Measurements from ENCODE around the gene BLCAP.
A peak's percentile ranks its signal among the peaks of the same experiment; 100 is the strongest.
"Not testable (repeated sequence)": the region's sequence is repeated elsewhere in the genome, so short reads cannot be mapped to it uniquely, and the experiment has no call there.

The BLCAP gene

DNA sequence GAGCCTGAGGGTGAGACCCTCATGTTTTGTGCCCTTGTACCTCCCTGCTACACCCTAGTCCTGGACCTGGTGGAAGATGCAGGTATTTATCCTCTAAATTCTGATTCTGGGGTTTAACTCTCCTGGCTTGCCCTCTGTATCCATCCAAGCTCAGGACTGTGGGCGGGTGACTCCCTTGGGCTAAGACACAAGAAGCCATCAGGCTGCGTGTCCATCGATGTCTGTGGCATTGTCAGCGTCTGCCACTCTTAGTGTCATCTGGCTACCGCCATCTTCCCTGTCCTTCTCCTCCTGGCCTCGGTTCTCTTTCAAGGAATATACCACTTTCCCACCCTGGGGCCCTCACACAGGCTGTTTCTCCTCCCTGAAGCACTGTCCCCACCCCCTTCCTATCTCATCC lies 28.9 kb upstream of the BLCAP start:
- DNase-seq = no peak

DNA sequence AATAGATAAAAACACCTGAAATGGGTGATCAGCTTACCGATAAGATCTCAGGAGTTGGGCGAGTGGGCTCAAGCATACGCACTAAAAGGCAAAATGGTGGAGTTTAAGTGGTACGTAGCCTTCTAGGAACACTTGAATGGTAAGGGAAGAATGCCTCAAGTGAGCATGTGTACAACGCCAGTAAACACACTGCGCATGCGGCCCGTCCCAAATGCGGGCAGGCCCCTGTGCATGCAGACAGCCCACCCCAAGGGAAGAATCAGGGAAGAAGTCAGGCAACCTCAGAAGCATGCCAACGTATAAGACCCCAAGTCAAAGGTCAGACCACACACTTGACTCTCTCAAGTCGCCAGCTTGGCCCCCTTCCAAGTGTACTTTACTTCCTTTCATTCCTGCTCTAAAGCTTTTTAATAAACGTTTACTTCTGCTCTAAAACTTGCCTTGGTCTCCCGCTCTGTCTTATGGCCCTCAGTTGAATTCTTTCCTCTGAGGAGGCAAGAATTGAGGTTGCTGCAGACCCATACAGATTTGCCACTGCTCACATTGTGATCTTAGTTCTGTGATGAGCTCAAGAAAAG lies 27.1 kb upstream of the BLCAP start:
- DNase-seq = not testable (repeated sequence)

DNA sequence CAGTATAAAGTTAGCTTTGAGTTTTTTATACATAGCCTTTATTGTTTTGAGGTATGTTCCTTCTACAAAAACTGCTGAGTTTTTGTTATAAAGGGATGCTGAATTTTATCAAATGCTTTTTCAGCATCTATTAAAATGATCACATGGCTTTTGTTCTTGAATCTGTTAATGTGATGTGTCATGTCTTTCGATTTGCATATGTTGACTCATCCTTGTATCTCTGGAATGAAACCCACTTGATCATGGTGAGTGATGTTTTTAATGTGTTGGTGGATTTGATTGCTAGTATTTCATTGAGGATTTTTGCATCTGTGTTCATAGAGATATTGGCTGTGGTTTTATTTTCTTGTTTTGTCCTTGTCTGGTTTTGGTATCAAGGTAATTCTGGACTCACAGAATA lies 24.7 kb upstream of the BLCAP start:
- DNase-seq = no peak

DNA sequence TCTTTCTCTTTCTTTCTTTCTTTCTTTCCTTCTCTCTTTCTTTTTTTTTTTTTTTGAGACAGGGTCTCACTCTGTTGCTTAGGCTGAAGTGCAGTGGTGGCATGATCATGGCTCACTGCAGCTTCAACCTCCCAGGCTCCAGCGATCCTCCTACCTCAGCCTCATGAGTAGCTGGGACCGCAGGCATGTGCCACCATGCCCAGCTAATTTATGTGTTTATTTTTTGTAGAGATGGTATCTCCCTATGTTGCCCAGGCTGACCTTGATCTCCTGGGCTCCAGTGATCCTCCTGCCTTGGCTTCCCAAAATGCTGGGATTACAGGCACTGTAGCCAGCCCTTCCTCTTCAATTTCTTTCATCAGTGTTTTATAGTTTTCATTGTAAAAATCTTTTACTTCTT lies 24.0 kb upstream of the BLCAP start:
- not testable (repeated sequence) for DNase-seq

DNA sequence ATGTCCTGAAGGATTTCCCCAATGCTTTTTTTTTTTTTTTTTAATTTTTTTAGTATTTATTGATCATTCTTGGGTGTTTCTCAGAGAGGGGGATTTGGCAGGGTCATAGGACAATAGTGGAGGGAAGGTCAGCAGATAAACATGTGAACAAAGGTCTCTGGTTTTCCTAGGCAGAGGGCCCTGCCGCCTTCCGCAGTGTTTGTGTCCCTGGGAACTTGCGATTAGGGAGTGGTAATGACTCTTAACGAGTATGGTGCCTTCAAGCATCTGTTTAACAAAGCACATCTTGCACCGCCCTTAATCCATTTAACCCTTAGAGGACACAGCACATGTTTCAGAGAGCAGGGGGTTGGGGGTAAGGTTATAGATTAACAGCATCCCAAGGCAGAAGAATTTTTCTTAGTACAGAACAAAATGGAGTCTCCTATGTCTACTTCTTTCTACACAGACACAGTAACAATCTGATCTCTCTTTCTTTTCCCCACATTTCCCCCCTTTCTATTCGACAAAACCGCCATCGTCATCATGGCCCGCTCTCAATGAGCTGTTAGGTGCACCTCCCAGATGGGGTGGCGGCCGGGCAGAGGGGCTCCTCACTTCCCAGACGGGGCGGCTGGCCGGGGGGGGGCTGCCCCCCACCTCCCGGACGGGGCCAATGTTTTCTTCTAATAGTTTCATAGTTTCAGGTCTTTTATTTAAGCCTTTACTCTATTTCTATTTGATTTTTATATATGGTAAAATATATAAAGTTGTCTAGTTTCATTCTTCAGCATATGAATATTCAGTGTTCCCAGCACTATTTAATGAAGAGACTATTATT lies 22.6 kb upstream of the BLCAP start:
- not testable (repeated sequence) for DNase-seq

DNA sequence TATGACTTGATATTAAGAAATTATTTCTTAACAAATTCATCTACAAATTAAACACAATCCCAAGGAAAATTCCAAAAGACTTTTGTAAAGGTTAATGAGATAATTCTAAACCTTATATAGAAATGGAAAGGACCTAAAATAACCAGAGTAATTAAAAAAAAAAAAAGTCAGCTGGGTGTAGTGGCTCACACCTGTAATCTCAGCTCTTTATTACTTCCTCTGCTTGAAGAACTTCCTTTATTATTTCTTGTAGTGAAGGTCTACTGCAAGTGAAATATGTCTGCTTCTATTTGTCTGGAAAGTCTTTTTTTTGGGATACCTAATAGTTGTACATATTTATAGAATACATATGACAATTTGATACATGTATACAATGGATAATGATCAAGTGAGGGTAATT lies 20.2 kb upstream of the BLCAP start:
- DNase-seq = no peak

DNA sequence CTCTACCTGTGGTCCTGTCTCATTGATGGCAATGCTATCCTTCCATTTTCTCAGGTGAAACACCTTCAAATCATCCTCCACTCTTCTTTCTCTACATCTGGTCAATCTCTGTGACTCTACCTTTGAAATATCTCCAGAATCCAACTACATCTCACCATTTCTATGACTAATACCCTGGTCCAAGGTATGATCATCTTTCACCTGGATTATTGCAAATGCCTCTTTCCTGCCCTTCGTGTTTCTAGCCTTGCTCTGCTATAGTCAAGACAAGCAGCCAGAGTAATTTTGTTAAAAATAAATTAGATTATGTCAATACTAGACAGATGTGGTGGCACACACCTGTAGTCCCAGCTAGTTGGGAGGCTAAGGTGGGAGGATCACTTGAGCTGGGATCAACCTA lies 17.8 kb upstream of the BLCAP start:
- no peak for DNase-seq

DNA sequence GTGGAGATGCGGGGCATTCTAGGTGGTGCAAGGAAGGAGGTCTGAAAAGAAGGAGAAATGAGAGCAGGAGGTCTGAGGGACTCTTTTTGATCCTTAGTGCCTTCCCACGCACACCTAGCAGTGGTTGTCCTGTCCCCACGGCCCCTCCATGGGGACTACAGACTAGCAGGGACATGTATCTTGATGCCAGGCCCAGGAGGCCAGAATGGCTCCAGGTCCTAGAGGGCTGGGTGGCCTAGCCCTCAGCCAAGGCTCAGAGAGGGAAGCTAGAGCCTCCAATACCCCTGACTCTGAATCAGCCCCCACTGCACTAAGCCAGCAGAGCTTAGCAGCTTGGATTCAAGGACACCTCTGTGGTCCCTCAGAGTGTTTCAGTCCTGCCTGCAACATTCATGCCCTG lies 16.7 kb upstream of the BLCAP start:
- no peak for DNase-seq

DNA sequence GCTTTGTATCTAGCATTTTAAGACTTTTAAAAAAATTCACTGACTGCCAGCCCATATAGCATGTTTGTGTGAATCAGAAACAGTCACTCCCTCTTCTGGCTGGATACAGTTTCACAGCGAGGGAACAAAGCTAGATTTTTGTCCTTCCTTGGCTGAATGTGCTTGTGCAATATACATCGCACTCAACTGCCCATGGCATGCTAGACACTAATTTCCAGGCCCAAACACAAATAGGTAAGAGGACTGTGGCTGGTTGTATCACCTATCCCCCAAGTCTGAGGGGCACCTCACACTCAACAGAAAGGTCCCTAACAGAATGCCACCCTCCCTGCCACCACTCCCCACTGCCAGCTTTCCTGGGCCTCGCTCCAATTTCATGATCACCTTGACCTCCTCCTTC lies 16.2 kb upstream of the BLCAP start:
- DNase-seq = no peak

DNA sequence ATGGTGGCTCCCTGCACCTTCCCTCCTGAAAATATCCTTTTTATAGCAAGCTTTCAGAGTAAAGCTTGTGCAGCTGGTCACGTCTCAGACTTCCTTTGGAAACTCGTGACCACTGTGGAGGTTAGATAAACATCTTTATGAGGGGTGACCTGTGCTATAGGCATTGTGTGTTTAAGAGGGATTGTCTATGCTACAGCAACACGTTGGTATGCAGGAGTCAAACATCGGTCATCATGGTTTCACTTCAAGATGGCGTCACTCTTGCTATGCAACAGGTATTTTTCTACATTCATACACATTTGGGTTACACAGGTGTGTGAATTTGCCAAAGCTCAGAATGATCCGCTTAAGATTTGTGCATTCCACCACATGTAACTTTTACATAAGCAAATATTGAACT lies 14.6 kb upstream of the BLCAP start:
- no peak for DNase-seq

DNA sequence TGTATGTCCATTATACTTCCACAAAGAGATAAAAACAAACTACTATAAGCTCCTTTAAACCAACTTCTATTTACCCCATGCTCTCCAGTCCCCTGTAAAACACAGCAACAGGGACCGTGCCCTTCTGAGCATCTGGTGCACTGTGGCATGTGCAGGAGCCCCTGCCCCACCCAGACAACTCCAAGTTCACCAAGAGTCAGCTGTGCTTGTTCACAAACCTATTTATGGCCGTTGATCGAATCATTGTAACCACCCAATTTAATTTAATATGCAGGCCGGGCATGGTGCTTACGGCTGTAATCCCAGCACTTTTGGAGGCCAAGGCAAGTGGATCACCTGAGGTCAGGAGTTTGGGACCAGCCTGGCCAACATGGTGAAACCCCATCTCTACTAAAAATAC lies 13.7 kb upstream of the BLCAP start:
- no peak for DNase-seq

DNA sequence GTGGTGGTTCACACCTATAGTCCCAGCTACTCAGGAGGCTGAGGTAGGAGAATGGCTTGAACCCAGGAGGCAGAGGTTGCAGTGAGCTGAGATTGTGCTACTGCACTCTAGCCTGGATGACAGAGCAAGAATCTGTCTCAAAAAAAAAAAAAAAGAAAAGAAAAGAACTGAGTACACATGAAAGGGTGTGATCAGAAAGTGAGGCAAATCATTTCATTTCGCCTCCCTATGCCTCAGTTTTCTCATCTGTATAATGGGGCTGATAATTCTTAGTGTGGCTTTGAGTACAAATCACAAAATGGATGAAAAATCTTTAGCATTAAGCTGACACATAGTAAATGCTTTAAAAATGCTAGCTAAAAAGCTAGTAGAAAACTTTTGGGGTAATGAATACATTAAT lies 13.2 kb upstream of the BLCAP start:
- not testable (repeated sequence) for DNase-seq

DNA sequence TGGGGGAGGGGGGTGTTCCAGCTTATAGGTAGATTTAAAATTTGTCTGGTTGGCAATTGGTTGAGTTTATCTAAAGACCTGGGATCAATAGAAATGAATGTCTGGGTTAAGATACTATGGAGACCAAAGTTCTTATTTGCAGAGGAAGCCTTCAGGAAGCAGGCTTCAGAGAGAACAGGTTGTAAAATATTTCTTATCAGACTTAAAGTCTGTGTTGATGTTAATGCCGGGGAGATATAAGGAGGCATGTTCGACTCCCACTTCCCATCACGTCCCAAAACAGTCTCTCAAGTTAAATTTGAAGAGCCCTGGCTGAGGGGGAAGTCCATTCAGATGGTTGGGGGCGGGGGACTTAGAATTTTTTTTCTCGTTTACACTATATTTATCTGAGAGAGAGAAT lies 12.3 kb upstream of the BLCAP start:
- DNase-seq = no peak

DNA sequence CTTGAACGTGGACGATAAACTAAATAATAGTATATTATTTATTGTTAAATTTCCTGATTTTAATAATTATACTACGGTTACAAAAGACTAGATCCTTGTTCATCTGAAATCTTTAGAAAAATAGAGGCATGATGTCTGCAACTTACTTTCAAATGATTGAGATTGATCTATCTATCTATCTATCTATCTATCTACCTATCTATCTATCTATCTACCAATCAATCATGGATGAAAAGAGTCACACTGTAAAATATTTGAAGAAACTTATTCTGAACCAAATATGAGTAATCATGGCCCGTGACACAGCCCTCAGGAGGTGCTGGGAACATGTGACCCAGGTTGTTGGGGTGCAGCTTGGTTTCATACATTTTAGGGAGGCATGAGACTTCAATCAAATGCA lies 11.7 kb upstream of the BLCAP start:
- DNase-seq = no peak

DNA sequence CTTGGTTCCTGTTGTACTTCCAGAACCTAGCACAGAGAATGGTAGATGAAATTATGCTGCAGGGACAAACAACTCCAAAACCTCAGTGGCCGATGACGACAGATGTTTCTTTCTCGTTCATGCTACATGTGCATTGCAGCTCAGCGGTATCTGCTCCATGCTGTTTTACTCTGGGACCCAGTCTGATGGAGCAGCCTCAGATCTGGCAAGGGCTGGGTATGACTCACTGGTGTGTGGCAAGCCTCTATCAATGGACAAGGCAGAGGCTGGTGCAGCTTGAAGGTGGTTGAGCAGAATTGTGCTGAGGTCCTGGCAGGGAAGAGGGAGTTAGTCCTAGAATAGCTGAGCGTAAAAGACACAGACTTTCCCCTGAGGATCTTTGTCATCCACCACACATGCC lies 10.3 kb upstream of the BLCAP start:
- no peak for DNase-seq

DNA sequence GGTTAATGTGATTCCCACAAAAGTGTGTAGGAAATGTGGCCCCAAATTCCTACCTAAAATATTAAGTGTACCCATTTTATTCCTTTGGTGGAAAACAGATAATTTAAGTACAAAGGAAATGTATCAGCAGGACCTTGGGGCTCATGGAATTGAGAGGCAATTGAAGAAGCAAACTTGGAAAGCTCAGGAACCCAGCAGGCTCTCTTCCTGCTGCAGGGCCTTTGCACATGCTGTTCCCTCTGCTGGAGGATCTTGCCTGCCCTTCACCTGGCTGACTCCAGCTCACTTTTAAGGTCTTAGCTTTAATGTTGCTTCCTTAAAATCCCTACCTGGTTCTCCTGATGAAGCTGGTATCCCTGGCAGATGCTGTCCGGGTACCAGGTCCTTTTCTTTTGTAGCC lies 9.8 kb upstream of the BLCAP start:
- no peak for DNase-seq

DNA sequence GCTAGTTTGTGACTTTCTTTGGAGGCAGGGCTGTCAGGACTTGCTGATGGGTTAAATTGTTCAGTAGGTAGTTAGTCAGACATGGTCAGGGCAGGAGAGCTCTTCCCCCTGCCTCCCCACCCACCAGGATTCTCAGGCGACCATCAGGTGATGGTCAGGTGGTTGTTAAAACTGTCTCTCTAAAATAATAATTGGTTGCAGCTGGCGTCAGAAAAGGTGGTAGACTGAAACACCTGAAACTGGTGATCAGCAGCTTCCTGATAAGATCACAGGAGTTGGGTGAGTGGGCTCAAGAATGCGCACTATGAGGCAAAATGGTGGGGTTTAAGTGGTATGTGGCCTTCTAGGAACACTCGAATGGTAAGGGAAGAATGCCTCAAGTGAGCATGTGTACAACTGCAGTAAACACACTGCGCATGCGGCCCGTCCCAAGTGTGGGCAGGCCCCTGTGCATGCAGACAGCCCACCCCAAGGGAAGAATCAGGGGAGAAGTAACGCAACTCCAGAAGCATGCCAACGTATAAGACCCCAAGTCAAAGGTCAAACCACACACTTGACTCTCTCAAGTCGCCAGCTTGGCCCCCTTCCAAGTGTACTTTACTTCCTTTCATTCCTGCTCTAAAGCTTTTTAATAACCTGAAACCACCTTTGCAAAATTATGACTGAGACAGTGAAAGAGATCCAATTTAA lies 7.9 kb upstream of the BLCAP start:
- DNase-seq = no peak

DNA sequence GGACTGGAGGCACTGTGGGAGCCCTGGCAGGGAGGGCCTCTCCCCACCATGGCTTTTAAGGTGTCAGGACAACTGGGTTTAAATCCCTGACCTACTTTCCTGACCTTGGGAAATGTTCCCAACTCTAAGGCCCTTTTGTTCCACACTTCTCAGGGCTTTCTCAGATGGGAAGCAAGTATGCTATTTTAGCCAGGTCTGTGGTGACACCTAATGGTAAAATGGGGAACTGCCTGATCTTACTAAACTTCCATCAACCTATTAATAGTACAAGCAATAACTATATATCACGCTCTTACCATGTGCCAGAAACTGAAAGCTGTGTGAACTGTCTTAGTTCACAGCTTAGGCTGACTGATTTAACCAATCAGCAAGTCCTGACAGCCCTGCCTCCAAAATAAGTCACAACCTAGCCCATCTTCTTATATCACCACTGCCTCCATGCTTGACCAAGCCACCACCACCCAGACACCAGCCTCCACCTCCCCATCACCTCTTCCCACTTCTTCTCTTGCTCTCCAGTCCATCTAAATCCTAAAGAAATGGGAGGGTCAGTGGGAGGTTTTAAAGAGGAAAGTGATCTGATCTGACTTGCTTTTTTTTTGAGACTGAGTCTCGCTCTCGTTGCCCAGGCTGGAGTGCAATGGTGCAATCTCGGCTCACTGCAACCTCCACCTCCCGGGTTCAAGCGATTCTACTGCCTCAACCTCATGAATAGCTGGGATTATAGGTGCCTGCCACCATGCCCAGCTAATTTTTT lies 6.9 kb upstream of the BLCAP start:
- DNase-seq = peak; percentile 57

DNA sequence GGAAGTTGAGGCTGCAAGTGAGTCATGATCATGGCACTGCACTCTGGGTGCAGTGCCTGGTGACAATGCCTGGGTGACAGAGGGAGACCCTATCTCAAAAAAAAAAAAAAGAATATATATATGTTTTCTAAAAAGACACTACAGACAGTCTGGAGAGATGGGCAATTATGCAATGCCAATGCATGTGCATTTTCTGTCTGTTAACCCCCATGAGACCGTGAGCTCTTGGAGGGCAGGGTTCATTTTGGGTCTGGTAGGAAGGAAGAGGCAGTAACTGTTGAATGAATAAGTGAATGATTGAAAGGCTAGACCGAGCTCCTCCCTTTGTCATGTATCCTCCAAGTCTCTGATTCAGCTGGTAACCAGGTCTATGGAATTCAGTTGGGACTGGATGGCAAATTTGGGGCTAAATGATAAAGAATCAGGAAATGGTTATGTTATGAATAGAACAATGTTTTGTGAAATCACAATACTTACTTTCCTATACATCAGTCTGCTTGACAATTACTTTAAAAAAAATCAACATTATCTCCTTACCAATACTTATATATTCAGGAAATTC lies 5.6 kb upstream of the BLCAP start:
- no peak for DNase-seq

DNA sequence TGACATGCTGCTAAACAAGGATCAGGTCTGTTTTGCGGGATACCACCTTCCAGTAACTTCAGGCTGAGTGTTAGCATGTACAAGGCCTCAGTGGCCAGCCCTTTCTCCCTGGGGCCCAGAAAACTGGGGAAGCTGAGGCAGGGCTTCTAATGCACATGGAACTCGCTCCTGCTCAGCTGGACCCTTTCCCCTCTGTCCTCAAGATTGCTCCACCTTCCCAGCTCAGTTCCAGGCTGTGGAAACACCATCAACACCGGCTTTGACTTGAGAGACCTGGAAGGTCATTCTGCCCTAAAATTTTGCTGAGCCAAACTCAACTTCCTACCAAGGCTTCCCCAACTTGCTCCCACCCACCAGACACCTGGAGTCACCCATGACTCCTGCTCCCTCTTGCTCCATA lies 4.2 kb upstream of the BLCAP start:
- DNase-seq = no peak

DNA sequence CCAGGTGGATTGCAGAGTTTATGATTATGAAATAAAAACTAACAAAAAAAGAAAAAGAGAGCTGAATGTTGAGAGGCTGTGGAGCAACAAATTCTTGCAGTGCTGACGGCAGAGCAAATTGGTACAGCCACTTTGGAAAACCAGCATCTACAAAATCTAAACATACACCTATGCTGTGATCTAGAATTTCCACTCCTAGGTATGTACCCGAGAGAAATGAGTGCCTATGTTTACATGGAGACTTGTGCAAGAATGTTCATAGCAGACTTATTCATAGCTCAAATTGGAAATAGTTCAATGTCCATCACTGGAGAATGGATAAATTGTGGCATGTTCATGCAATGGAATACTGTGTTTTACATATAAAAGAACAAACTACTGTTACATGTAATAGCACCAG lies 3.0 kb upstream of the BLCAP start:
- DNase-seq = no peak

DNA sequence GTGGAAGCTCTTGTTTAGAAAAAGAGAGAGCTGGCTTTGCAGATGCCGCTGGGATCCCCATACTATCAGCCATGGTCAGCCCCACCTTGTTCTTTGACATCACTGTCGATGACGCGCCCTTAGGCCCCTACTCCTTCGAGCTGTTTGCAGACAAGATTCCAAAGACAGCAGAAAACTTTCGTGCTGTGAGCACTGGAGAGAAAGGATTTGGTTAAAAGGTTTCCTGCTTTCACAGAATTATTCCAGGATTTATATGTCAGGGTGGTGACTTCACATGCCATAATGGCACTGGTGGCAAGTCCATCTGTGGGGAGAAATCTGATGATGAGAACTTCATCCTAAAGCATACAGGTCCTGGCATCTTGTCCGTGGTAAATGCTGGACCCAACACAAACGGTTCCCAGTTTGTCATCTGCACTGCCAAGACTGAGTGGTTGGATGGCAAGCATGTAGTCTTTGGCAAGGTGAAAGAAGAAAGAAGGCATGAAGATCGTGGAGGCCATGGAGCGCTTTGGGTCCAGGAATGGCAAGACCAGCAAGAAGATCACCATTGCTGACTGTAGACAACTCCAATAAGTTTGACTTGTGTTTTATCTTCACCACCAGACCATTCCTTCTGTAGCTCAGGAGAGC lies 2.4 kb upstream of the BLCAP start:
- DNase-seq = no peak

Data from left hindlimb (tissue), 1 donor.